GM12878 (cell line): ENCODE data around the gene COL1A1. TPM values are rescaled to one million over a fixed set of nuclear protein-coding genes. Genes with fewer than 3 reads are reported as not detected.

Source experiments
- ATAC-seq: fragments of 200-7000 bp; cut with Tn5 transposase; 3 replicates; pipeline ENCODE4 v1.9.1; 2020; ENCODE audit warnings: mild to moderate bottlenecking, moderate library complexity
- BruUV-seq: library from RNA; stranded (reverse); fragments of 400-500 nt; replicated peaks from 2 replicates; lab custom pipeline; 2021; lab: Mats Ljungman, UMichigan
- CTCF ChIA-PET: fragments of 300-600 bp; sonication (Branson Sonifier 250); formaldehyde crosslinking; extraction: SDS; loops from one replicate; lab custom pipeline; 2021; ENCODE audit warnings: inconsistent platforms; lab: Yijun Ruan, JAX
- POLR2A ChIA-PET: fragments of 350-600 bp; formaldehyde crosslinking; extraction: SDS; loops from one replicate; lab custom pipeline; 2021; ENCODE audit warnings: inconsistent platforms; lab: Charles Lee
- RAD21 ChIA-PET: fragments of 300-600 bp; sonication (Branson Sonifier 250); formaldehyde crosslinking; loops from one replicate; lab custom pipeline; 2023; ENCODE audit warnings: antibody characterized with exemption; ENCODE audit not compliant: unreplicated experiment; lab: Charles Lee
- SMC1A ChIA-PET: fragments of 300-600 bp; sonication (Branson Sonifier 250); formaldehyde crosslinking; loops from one replicate; lab custom pipeline; 2023; ENCODE audit not compliant: unreplicated experiment, uncharacterized antibody; lab: Charles Lee
- DNase-seq: peaks from one replicate; pipeline ENCODE4 v3.0.0-alpha.2; 2011; ENCODE audit warnings: low read depth, low spot score
- FAIRE-seq: peaks from 3 replicates; lab custom pipeline; 2011; peaks lifted over from hg19 to GRCh38; lab: Jason Lieb, UNC
- H2AFZ ChIP-seq: 2 replicates; pipeline ENCODE4 v1.6.0; 2011; ENCODE audit warnings: low read depth, low read length, control low read depth; ENCODE audit not compliant: control insufficient read depth
- H3K27ac ChIP-seq: 2 replicates; pipeline ENCODE4 v1.5.1; 2011; ENCODE audit warnings: control low read depth; ENCODE audit not compliant: control insufficient read depth, insufficient read depth
- H3K27me3 ChIP-seq, 2 experiments: replicated peaks in 1 of 2; 2 replicates each; pipeline versions ENCODE4 v1.6.0 to v1.6.1; 2011; ENCODE audit warnings: low read length in 1 of 2; ENCODE audit not compliant: control insufficient read depth in 2 of 2, insufficient read depth in 2 of 2
- H3K36me3 ChIP-seq, 2 experiments: 2 replicates each; pipeline ENCODE4 v1.5.1; 2011; ENCODE audit warnings: low read length in 1 of 2; ENCODE audit not compliant: control insufficient read depth in 2 of 2, insufficient read depth in 2 of 2
- H3K4me1 ChIP-seq: 2 replicates; pipeline ENCODE4 v1.6.1; 2011; ENCODE audit warnings: mild to moderate bottlenecking, low read length, moderate library complexity, mixed read lengths; ENCODE audit not compliant: control insufficient read depth, insufficient read depth
- H3K4me2 ChIP-seq: 2 replicates; pipeline ENCODE4 v1.6.0; 2011; ENCODE audit warnings: control low read depth; ENCODE audit not compliant: control insufficient read depth, insufficient read depth
- H3K4me3 ChIP-seq: fragments of 200-600 bp; sonication (generic); 2 replicates; pipeline ENCODE4 v1.5.1; 2016
- H3K79me2 ChIP-seq: 2 replicates; pipeline ENCODE4 v1.6.0; 2011; ENCODE audit warnings: low read length; ENCODE audit not compliant: control insufficient read depth, insufficient read depth
- H3K9ac ChIP-seq: 2 replicates; pipeline ENCODE4 v1.8.0; 2011; ENCODE audit warnings: low read length, control low read depth, mixed read lengths; ENCODE audit not compliant: control insufficient read depth, insufficient read depth
- H3K9me3 ChIP-seq: replicated peaks from 3 replicates; pipeline ENCODE4 v1.5.1; 2011; ENCODE audit warnings: mild to moderate bottlenecking, low read length; ENCODE audit not compliant: control insufficient read depth, insufficient read depth
- H4K20me1 ChIP-seq: 2 replicates; pipeline ENCODE4 v1.6.0; 2011; ENCODE audit not compliant: control insufficient read depth, insufficient read depth
- BHLHE40 ChIP-seq, 2 experiments: fragments of 450-650 bp in 1 of 2; IDR thresholded peaks; 2 replicates each; pipeline ENCODE4 v1.6.1; 2011 to 2017; ENCODE audit warnings: low read depth in 2 of 2, borderline replicate concordance in 1 of 2, improper control_type of control experiment in 1 of 2, low read length in 1 of 2, mild to moderate bottlenecking in 1 of 2
- CREB1 ChIP-seq: IDR thresholded peaks from 2 replicates; pipeline ENCODE4 v1.6.1; 2012; ENCODE audit warnings: low read depth, mild to moderate bottlenecking, inconsistent platforms
- ESRRA ChIP-seq: IDR thresholded peaks from 2 replicates; pipeline ENCODE4 v1.6.1; 2012; ENCODE audit warnings: mild to moderate bottlenecking, low read length, improper control_type of control experiment
- FOXM1 ChIP-seq: IDR thresholded peaks from 2 replicates; pipeline ENCODE4 v1.6.1; 2012; ENCODE audit warnings: low read depth, mild to moderate bottlenecking, inconsistent platforms, low read length, moderate library complexity
- HDAC6 ChIP-seq: fragments of 200-600 bp; sonication (generic); IDR thresholded peaks from one replicate; pipeline ENCODE4 v1.8.0; 2017; ENCODE audit warnings: antibody characterized with exemption; ENCODE audit not compliant: unreplicated experiment
- JUNB ChIP-seq: IDR thresholded peaks from 2 replicates; pipeline ENCODE4 v1.6.1; 2016; ENCODE audit warnings: antibody characterized with exemption, mild to moderate bottlenecking
- KAT2A ChIP-seq: conservative IDR thresholded peaks from 2 replicates; pipeline ENCODE4 v1.6.1; 2011; ENCODE audit warnings: low read depth, low read length; ENCODE audit not compliant: control insufficient read depth
- MXI1 ChIP-seq: fragments of 150-350 bp; IDR thresholded peaks from 2 replicates; pipeline ENCODE4 v1.6.1; 2011; ENCODE audit warnings: low read depth, mild to moderate bottlenecking, inconsistent platforms, low read length, improper control_type of control experiment
- PAX8 ChIP-seq: fragments of 450-650 bp; IDR thresholded peaks from 2 replicates; pipeline ENCODE4 v1.6.1; 2017; ENCODE audit warnings: mild to moderate bottlenecking, moderate library complexity
- SIN3A ChIP-seq: IDR thresholded peaks from 2 replicates; pipeline ENCODE4 v1.6.1; 2012; ENCODE audit warnings: low read depth, low read length, improper control_type of control experiment
- SUPT20H ChIP-seq: IDR thresholded peaks from 2 replicates; pipeline ENCODE4 v1.6.1; 2011; ENCODE audit warnings: low read depth, mild to moderate bottlenecking, low read length, moderate library complexity, borderline replicate concordance; ENCODE audit not compliant: control insufficient read depth
- WGBS: methylation state at CpG from one replicate; pipeline ENCODE4 v1.1.6; 2016; ENCODE audit warnings: low lambda C conversion rate; ENCODE audit not compliant: insufficient replicate concordance, insufficient coverage; ENCODE audit errors: missing lambda C conversion rate; 5-methylcytosine and 5-hydroxymethylcytosine counted together
- in situ Hi-C: fragments of 300-500 bp; cut with MboI; formaldehyde crosslinking; loops from 9 replicates; pipeline ENCODE4 v1.14.3; 2018; ENCODE audit warnings: mixed read lengths
- intact Hi-C: fragments of 100-400 bp; cut with micrococcal nuclease; formaldehyde crosslinking; loops from one replicate; pipeline ENCODE4 v1.14.2; 2022; ENCODE audit not compliant: unreplicated experiment
- polyA plus RNA-seq, 11 experiments: library from polyadenylated mRNA; depleted of rRNA in 4 of 11; unstranded in 6 of 11; stranded (reverse) in 5 of 11; fragments of >200 nt; fragmentation: Nextera tagmentation in 4 of 11; fragmentation: Illumina TruSeq in 1 of 11; extraction: Ambion mirVana in 4 of 11; extraction: Trizol in 1 of 11; gene quantifications; 1 replicate in 1 of 11; 2 replicates in 10 of 11; pipeline versions ENCODE4 v1.2.1 to v1.2.3, GENCODE V29; 2011 to 2016; ENCODE audit warnings: inconsistent platforms in 2 of 11, missing spikeins in 2 of 11, low read depth in 1 of 11
- total RNA-seq, 4 experiments: library from RNA; depleted of rRNA in 3 of 4; stranded (reverse); fragments of >200 nt in 3 of 4; fragmentation: Illumina TruSeq in 1 of 4; extraction: Trizol in 1 of 4; gene quantifications; 2 replicates each; pipeline versions ENCODE4 v1.2.1 to v1.2.3, GENCODE V29; 2013 to 2021
- TF ChIP-seq, protein P1 (sequence below): fragments of 450-650 bp; IDR thresholded peaks from 2 replicates; pipeline ENCODE4 v1.6.1; 2017; ENCODE audit warnings: borderline replicate concordance

COL1A1 gene
- total and polyA plus RNA-seq, 10 of the 15 experiments (the other 5 are each of a cell fraction or from before 2014, with no cell fraction given): 0.18 to 7.7 (median 2.3) TPM

- SMC1A ChIA-PET: interaction anchor here (0.8 to 1.9 kb wide), 7 partner anchors 8 to 43 kb away, joined by 3 to 7 read pairs (median 4); no protein-coding TSS in a partner anchor
- H3K9ac ChIP-seq: peak overlapping the region; percentile 50; the same call in 1 of the 2 replicates
- no peak for ATAC-seq
- no TSS peak for BruUV-seq
- CTCF ChIA-PET: interaction anchor here (0.6 to 2.3 kb wide), 9 partner anchors 8 to 75 kb away, joined by 3 to 10 read pairs (median 5); partner anchors contain the start of gene PDK2
- no peak for TF ChIP-seq ESRRA
- TF ChIP-seq, all 136 proteins: peak for 0
- ChIA-PET RAD21 (interaction anchor here (0.7 to 2.3 kb wide), 6 partner anchors 8 to 142 kb away, joined by 3 to 7 read pairs (median 4); no protein-coding TSS in a partner anchor), POLR2A (interaction anchor here (0.8 to 1.5 kb wide), 3 partner anchors 9 to 38 kb away, joined by 4 to 7 read pairs (median 6); no protein-coding TSS in a partner anchor)
- no peaks in the 10 kb centered on the region for H3K36me3 ChIP-seq
- no peaks in the 10 kb centered on the region for H4K20me1 ChIP-seq
- H3K9me3 ChIP-seq: no peaks in the 10 kb centered on the region
- intact Hi-C loops (no loop called here), in situ Hi-C loops (no loop called here)
- H3K27ac ChIP-seq: peak overlapping the region; percentile 72
- H3K79me2 ChIP-seq: peaks cover 14% of the 10 kb centered on the region
- H3K4me1 ChIP-seq: peaks cover 37% of the 10 kb centered on the region
- H3K27me3 ChIP-seq: no peaks in the 10 kb centered on the region
- WGBS: 67% methylated on average over 8 of the region's 8 CpGs
- no peak for FAIRE-seq
- no peak overlapping the region for H2AFZ ChIP-seq
- DNase-seq: no peak
- H3K4me2 ChIP-seq: peak overlapping the region; percentile 91
- peak overlapping the region; percentile 56 for H3K4me3 ChIP-seq
Measured at GRCh38 chr17:50155115-50155819, 46.2 kb downstream of the COL1A1 start.

GRCh38 chr17:50154604-50155003 is 46.8 kb downstream of the COL1A1 start:
- no peaks in the 10 kb centered on the region for H3K36me3 ChIP-seq
- no peaks in the 10 kb centered on the region for H3K27me3 ChIP-seq
- H3K9ac ChIP-seq: peak overlapping the region; percentile 50; the same call in 1 of the 2 replicates
- peak overlapping the region; percentile 91 for H3K4me2 ChIP-seq
- BruUV-seq: no TSS peak
- no peaks in the 10 kb centered on the region for H4K20me1 ChIP-seq
- H3K4me1 ChIP-seq: peaks cover 37% of the 10 kb centered on the region
- ChIA-PET RAD21 (interaction anchor here (0.9 to 2.3 kb wide), 5 partner anchors 9 to 45 kb away, joined by 3 to 7 read pairs (median 5); no protein-coding TSS in a partner anchor), POLR2A (interaction anchor here (0.8 to 1.5 kb wide), 3 partner anchors 9 to 39 kb away, joined by 4 to 7 read pairs (median 6); no protein-coding TSS in a partner anchor), SMC1A (interaction anchor here (0.6 to 1.9 kb wide), 7 partner anchors 9 to 143 kb away, joined by 3 to 7 read pairs (median 4); no protein-coding TSS in a partner anchor), CTCF (interaction anchor here (1.0 to 2.2 kb wide), 10 partner anchors 9 to 67 kb away, joined by 3 to 10 read pairs (median 6); no protein-coding TSS in a partner anchor)
- DNase-seq (no peak), ATAC-seq (peak; percentile 16; the same call in 1 of the 3 replicates), FAIRE-seq (peak; percentile 31)
- no peak overlapping the region for H2AFZ ChIP-seq
- in situ Hi-C loops (no loop called here), intact Hi-C loops (no loop called here)
- peak overlapping the region; percentile 56 for H3K4me3 ChIP-seq
- peak overlapping the region; percentile 72 for H3K27ac ChIP-seq
- WGBS: 0% methylated on average over 1 of the region's 1 CpG
- no peaks in the 10 kb centered on the region for H3K9me3 ChIP-seq
- H3K79me2 ChIP-seq: peaks cover 21% of the 10 kb centered on the region
- TF ChIP-seq PAX8 (no peak), FOXM1 (no peak), SIN3A (0 out of 2 replicates have a peak, but pooled peaks have one; percentile 36), CREB1 (no peak), MXI1 (peak; percentile 81), SUPT20H (no peak), HDAC6 (no peak), BHLHE40 (IDR thresholded peaks at IDR 0.05; ENCODE audit: borderline replicate concordance in 1 of 2, low read depth in 2 of 2, low read length in 1 of 2) (peak; percentile 61 to 71; a peak in 2 of 4 replicates), KAT2A (no peak), JUNB (peak; percentile 23; the same call in 1 of the 2 replicates)
- TF ChIP-seq, protein P1, sequence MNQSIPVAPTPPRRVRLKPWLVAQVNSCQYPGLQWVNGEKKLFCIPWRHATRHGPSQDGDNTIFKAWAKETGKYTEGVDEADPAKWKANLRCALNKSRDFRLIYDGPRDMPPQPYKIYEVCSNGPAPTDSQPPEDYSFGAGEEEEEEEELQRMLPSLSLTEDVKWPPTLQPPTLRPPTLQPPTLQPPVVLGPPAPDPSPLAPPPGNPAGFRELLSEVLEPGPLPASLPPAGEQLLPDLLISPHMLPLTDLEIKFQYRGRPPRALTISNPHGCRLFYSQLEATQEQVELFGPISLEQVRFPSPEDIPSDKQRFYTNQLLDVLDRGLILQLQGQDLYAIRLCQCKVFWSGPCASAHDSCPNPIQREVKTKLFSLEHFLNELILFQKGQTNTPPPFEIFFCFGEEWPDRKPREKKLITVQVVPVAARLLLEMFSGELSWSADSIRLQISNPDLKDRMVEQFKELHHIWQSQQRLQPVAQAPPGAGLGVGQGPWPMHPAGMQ: no peak
